HG03342 (cell line): ENCODE measurements around the gene SHROOM2.

ENCODE experiments used
- ATAC-seq: cut with Tn5 transposase; IDR thresholded peaks from one replicate; pipeline ENCODE4 v1.9.1; 2021; ENCODE audit warnings: mild to moderate bottlenecking, moderate library complexity; ENCODE audit not compliant: unreplicated experiment

The SHROOM2 gene

GRCh38 chrX:9887659-9888297 is 101.5 kb downstream of the SHROOM2 start:
- no peak for ATAC-seq

- ATAC-seq, result no peak
Observed at GRCh38 chrX:9888953-9889470, 102.8 kb downstream of the SHROOM2 start.

- no peak for ATAC-seq
Observed at GRCh38 chrX:9890681-9891091, 104.5 kb downstream of the SHROOM2 start.

- ATAC-seq, result no peak
Observed at GRCh38 chrX:9895225-9895912, 109.1 kb downstream of the SHROOM2 start.

- ATAC-seq, result no peak
Observed at GRCh38 chrX:9897761-9898161, 111.5 kb downstream of the SHROOM2 start.

GRCh38 chrX:9899640-9900111 is 113.4 kb downstream of the SHROOM2 start:
- ATAC-seq, result no peak

GRCh38 chrX:9902656-9903055 is 116.4 kb downstream of the SHROOM2 start:
- no peak for ATAC-seq

- no peak for ATAC-seq
Observed at GRCh38 chrX:9903146-9903545, 116.9 kb downstream of the SHROOM2 start.

GRCh38 chrX:9905288-9905687 is 119.1 kb downstream of the SHROOM2 start:
- no peak for ATAC-seq

- no peak for ATAC-seq
Observed at GRCh38 chrX:9905721-9906120, 119.5 kb downstream of the SHROOM2 start.

- no peak for ATAC-seq
Observed at GRCh38 chrX:9906919-9907318, 120.7 kb downstream of the SHROOM2 start.

GRCh38 chrX:9907645-9908387 is 121.6 kb downstream of the SHROOM2 start:
- no peak for ATAC-seq

- no peak for ATAC-seq
Observed at GRCh38 chrX:9909254-9909653, 123.0 kb downstream of the SHROOM2 start.

GRCh38 chrX:9911487-9911886 is 125.3 kb downstream of the SHROOM2 start:
- no peak for ATAC-seq

GRCh38 chrX:9912351-9913145 is 126.3 kb downstream of the SHROOM2 start:
- no peak for ATAC-seq

GRCh38 chrX:9913146-9913433 is 126.9 kb downstream of the SHROOM2 start:
- ATAC-seq, result no peak

GRCh38 chrX:9917861-9918260 is 131.6 kb downstream of the SHROOM2 start:
- no peak for ATAC-seq

GRCh38 chrX:9919632-9920172 is 133.5 kb downstream of the SHROOM2 start:
- ATAC-seq, result no peak

GRCh38 chrX:9921407-9921806 is 135.2 kb downstream of the SHROOM2 start:
- ATAC-seq, result no peak

- ATAC-seq, result no peak
Observed at GRCh38 chrX:9923357-9923756, 137.1 kb downstream of the SHROOM2 start.

- no peak for ATAC-seq
Observed at GRCh38 chrX:9926002-9926401, 139.8 kb downstream of the SHROOM2 start.
